ENCODE results near the gene CRYM. TPM values are rescaled to one million over a fixed set of nuclear protein-coding genes. Genes with fewer than 3 reads are reported as not detected.

Gene CRYM
- total and polyA plus RNA-seq, 4 donors, result 2.3 to 7.8 (median 7.0) TPM

GRCh38 chr16:21222495-21223337 lies 55.4 kb downstream of the CRYM start (continued):
- TF ChIP-seq YY1 (IDR thresholded peaks at IDR 0.05) (no peak), HNF4A (conservative IDR thresholded peaks at IDR 0.05) (no peak)

- WGBS, result 97% methylated on average over 2 of the region's 2 CpGs
- Histone ChIP-seq H3K9me3 (ENCODE audit: control insufficient read depth in 4 of 4, low read length in 3 of 4) (no peaks in the 10 kb centered on the region), H3K4me1 (ENCODE audit: control insufficient read depth in 4 of 4, insufficient read depth in 4 of 4, low read length in 3 of 4) (no peaks in the 10 kb centered on the region), H3K36me3 (ENCODE audit: control insufficient read depth in 4 of 4, insufficient read depth in 3 of 4, low read depth in 1 of 4, low read length in 3 of 4) (no peaks in the 10 kb centered on the region), H3K4me3 (ENCODE audit: low read depth in 1 of 3, low read length in 3 of 3) (no peak overlapping the region), H3K27ac (ENCODE audit: low read depth in 1 of 2, low read length in 2 of 2) (no peak overlapping the region), H3K27me3 (ENCODE audit: control insufficient read depth in 4 of 4, insufficient read depth in 4 of 4, low read length in 3 of 4) (no peaks in the 10 kb centered on the region), H3K9ac (ENCODE audit: low read depth in 1 of 2, low read length in 2 of 2) (no peak overlapping the region)
- TF ChIP-seq NR2F2 (IDR thresholded peaks at IDR 0.05), result no peak
- no peak for TF ChIP-seq HNF4A (conservative IDR thresholded peaks at IDR 0.05)
- TF ChIP-seq SP1 (IDR thresholded peaks at IDR 0.05), result no peak
- no peak for TF ChIP-seq JUND (IDR thresholded peaks at IDR 0.05)
- TF ChIP-seq, protein P1, sequence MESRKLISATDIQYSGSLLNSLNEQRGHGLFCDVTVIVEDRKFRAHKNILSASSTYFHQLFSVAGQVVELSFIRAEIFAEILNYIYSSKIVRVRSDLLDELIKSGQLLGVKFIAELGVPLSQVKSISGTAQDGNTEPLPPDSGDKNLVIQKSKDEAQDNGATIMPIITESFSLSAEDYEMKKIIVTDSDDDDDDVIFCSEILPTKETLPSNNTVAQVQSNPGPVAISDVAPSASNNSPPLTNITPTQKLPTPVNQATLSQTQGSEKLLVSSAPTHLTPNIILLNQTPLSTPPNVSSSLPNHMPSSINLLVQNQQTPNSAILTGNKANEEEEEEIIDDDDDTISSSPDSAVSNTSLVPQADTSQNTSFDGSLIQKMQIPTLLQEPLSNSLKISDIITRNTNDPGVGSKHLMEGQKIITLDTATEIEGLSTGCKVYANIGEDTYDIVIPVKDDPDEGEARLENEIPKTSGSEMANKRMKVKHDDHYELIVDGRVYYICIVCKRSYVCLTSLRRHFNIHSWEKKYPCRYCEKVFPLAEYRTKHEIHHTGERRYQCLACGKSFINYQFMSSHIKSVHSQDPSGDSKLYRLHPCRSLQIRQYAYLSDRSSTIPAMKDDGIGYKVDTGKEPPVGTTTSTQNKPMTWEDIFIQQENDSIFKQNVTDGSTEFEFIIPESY (IDR thresholded peaks at IDR 0.05), result no peak
- TF ChIP-seq, protein P2, sequence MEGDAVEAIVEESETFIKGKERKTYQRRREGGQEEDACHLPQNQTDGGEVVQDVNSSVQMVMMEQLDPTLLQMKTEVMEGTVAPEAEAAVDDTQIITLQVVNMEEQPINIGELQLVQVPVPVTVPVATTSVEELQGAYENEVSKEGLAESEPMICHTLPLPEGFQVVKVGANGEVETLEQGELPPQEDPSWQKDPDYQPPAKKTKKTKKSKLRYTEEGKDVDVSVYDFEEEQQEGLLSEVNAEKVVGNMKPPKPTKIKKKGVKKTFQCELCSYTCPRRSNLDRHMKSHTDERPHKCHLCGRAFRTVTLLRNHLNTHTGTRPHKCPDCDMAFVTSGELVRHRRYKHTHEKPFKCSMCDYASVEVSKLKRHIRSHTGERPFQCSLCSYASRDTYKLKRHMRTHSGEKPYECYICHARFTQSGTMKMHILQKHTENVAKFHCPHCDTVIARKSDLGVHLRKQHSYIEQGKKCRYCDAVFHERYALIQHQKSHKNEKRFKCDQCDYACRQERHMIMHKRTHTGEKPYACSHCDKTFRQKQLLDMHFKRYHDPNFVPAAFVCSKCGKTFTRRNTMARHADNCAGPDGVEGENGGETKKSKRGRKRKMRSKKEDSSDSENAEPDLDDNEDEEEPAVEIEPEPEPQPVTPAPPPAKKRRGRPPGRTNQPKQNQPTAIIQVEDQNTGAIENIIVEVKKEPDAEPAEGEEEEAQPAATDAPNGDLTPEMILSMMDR (IDR thresholded peaks at IDR 0.05; ENCODE audit: low read depth, low read length, missing input control), result no peak
- TF ChIP-seq FOXA2 (IDR thresholded peaks at IDR 0.05), result no peak
- no peak for TF ChIP-seq RAD21 (IDR thresholded peaks at IDR 0.05)
- TF ChIP-seq TAF1 (conservative IDR thresholded peaks at IDR 0.05), result no peak
- TF ChIP-seq, protein P3, sequence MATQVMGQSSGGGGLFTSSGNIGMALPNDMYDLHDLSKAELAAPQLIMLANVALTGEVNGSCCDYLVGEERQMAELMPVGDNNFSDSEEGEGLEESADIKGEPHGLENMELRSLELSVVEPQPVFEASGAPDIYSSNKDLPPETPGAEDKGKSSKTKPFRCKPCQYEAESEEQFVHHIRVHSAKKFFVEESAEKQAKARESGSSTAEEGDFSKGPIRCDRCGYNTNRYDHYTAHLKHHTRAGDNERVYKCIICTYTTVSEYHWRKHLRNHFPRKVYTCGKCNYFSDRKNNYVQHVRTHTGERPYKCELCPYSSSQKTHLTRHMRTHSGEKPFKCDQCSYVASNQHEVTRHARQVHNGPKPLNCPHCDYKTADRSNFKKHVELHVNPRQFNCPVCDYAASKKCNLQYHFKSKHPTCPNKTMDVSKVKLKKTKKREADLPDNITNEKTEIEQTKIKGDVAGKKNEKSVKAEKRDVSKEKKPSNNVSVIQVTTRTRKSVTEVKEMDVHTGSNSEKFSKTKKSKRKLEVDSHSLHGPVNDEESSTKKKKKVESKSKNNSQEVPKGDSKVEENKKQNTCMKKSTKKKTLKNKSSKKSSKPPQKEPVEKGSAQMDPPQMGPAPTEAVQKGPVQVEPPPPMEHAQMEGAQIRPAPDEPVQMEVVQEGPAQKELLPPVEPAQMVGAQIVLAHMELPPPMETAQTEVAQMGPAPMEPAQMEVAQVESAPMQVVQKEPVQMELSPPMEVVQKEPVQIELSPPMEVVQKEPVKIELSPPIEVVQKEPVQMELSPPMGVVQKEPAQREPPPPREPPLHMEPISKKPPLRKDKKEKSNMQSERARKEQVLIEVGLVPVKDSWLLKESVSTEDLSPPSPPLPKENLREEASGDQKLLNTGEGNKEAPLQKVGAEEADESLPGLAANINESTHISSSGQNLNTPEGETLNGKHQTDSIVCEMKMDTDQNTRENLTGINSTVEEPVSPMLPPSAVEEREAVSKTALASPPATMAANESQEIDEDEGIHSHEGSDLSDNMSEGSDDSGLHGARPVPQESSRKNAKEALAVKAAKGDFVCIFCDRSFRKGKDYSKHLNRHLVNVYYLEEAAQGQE (IDR thresholded peaks at IDR 0.05), result no peak
- no peak for TF ChIP-seq ATF3 (IDR thresholded peaks at IDR 0.05)
- no peak for TF ChIP-seq GABPA (IDR thresholded peaks at IDR 0.05 in 1 of 2, conservative IDR thresholded peaks at IDR 0.05 in 1 of 2)
- no peak for TF ChIP-seq EGR1 (IDR thresholded peaks at IDR 0.05; ENCODE audit: low read depth in 2 of 2)
- TF ChIP-seq YY1 (IDR thresholded peaks at IDR 0.05), result no peak
- no peak for TF ChIP-seq HNF4G (IDR thresholded peaks at IDR 0.05)
- no peak for TF ChIP-seq RXRA (IDR thresholded peaks at IDR 0.05)
- DNase-seq (ENCODE audit: low spot score), result no peak
These were observed 58.5 kb downstream of the CRYM start for GRCh38 chr16:21219551-21219950.

Measured in liver (tissue), 9 donors.